ENCODE measurements around the gene KCNN4. TPM values are rescaled to one million over a fixed set of nuclear protein-coding genes. Genes with fewer than 3 reads are reported as not detected.

The KCNN4 gene
- total RNA-seq, 1 donor from 2014 or later: 0.44 TPM

DNA sequence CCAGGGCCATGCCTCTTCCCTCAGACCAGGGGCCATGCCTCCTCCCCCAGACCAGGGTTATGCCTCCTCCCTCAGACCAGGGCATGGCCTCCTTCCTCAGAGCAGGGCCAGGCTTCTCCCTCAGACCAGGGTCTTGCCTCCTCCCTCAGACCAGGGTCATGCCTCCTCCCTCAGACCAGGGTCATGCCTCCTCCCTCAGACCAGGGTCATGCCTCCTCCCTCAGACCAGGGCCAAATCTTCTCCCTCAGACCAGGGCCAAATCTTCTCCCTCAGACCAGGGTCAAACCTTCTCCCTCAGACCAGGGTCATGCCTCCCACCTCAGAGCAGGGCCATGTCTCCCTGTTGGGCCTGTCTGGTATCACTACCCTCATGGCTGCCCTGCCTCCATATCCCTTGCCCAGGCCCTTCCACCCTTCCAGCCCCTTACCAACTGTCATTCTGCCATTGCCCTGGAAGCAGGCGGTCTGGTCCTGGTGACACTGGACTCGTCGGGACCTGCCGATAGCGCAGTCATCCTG is 17.3 kb upstream of the KCNN4 start:
- Mint-ChIP-seq H3K4me1 (ENCODE audit: low read depth, unreplicated experiment) (no peaks in the 10 kb centered on the region), H3K9me3 (ENCODE audit: unreplicated experiment) (peaks cover 4% of the 10 kb centered on the region), H3K27me3 (ENCODE audit: unreplicated experiment) (peaks cover 19% of the 10 kb centered on the region), H3K27ac (ENCODE audit: unreplicated experiment) (no peak overlapping the region), H3K36me3 (ENCODE audit: unreplicated experiment) (peaks cover 4% of the 10 kb centered on the region), H3K4me3 (ENCODE audit: unreplicated experiment) (no peak overlapping the region)
- no peak for DNase-seq
- TF ChIP-seq, protein P1, sequence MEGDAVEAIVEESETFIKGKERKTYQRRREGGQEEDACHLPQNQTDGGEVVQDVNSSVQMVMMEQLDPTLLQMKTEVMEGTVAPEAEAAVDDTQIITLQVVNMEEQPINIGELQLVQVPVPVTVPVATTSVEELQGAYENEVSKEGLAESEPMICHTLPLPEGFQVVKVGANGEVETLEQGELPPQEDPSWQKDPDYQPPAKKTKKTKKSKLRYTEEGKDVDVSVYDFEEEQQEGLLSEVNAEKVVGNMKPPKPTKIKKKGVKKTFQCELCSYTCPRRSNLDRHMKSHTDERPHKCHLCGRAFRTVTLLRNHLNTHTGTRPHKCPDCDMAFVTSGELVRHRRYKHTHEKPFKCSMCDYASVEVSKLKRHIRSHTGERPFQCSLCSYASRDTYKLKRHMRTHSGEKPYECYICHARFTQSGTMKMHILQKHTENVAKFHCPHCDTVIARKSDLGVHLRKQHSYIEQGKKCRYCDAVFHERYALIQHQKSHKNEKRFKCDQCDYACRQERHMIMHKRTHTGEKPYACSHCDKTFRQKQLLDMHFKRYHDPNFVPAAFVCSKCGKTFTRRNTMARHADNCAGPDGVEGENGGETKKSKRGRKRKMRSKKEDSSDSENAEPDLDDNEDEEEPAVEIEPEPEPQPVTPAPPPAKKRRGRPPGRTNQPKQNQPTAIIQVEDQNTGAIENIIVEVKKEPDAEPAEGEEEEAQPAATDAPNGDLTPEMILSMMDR (IDR thresholded peaks at IDR 0.05; ENCODE audit: partially characterized antibody, unreplicated experiment): no peak

DNA sequence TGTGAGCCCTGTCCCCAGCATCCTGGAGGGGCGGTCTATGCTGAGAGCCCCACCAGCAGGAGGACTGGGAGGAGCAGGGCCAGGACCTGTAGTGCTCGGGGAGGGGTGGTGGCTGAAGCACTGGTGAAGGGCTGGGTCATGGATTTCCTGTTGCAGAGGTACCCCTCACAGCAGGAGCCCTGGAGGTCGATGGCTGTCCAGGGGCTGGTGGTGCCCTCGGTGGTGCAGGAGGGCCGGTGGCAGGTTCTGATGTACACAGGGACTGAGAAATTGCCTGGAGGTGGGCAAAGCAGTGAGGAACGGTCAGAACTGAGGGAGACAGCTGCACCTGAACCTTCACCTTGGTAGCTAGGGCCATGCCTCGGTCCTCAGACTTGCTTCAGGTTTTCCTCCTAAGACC is 16.8 kb upstream of the KCNN4 start:
- peaks cover 4% of the 10 kb centered on the region for H3K36me3 Mint-ChIP-seq (ENCODE audit: unreplicated experiment)
- peaks cover 19% of the 10 kb centered on the region for H3K27me3 Mint-ChIP-seq (ENCODE audit: unreplicated experiment)
- no peak overlapping the region for H3K4me3 Mint-ChIP-seq (ENCODE audit: unreplicated experiment)
- H3K4me1 Mint-ChIP-seq (ENCODE audit: low read depth, unreplicated experiment): no peaks in the 10 kb centered on the region
- no peak for DNase-seq
- TF ChIP-seq, protein P1 (IDR thresholded peaks at IDR 0.05; ENCODE audit: partially characterized antibody, unreplicated experiment): no peak
- peaks cover 4% of the 10 kb centered on the region for H3K9me3 Mint-ChIP-seq (ENCODE audit: unreplicated experiment)
- H3K27ac Mint-ChIP-seq (ENCODE audit: unreplicated experiment): no peak overlapping the region

- DNase-seq: no peak
- Mint-ChIP-seq H3K4me3 (ENCODE audit: unreplicated experiment) (no peak overlapping the region), H3K4me1 (ENCODE audit: low read depth, unreplicated experiment) (no peaks in the 10 kb centered on the region), H3K9me3 (ENCODE audit: unreplicated experiment) (peaks cover 4% of the 10 kb centered on the region), H3K27ac (ENCODE audit: unreplicated experiment) (no peak overlapping the region), H3K36me3 (ENCODE audit: unreplicated experiment) (peaks cover 4% of the 10 kb centered on the region), H3K27me3 (ENCODE audit: unreplicated experiment) (peaks cover 18% of the 10 kb centered on the region)
- TF ChIP-seq, protein P1 (IDR thresholded peaks at IDR 0.05; ENCODE audit: partially characterized antibody, unreplicated experiment): no peak
Observed at GRCh38 chr19:43797118-43797517, 16.3 kb upstream of the KCNN4 start.

DNA sequence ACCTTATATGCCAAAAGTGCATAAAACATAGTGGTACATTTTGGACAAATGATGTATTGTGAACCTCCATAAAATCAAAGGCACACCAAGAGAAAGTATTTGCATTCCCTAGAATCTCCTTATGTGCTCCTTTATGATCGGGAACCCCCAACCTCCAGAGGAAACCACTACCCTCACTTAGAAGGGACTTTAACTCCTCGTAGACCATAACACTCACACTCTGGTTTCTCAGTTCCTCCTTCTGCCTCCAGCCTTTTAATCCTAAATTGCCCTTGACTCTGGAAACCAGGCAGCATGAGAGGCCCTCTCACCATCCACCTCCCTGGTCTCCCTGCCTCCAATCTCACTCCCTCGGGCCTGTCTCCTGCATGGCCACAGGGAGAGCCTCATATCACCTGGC is 9.8 kb upstream of the KCNN4 start:
- TF ChIP-seq, protein P1 (IDR thresholded peaks at IDR 0.05; ENCODE audit: partially characterized antibody, unreplicated experiment): no peak
- H3K27ac Mint-ChIP-seq (ENCODE audit: unreplicated experiment): no peak overlapping the region
- peaks cover 8% of the 10 kb centered on the region for H3K27me3 Mint-ChIP-seq (ENCODE audit: unreplicated experiment)
- no peaks in the 10 kb centered on the region for H3K4me1 Mint-ChIP-seq (ENCODE audit: low read depth, unreplicated experiment)
- peaks cover 2% of the 10 kb centered on the region for H3K9me3 Mint-ChIP-seq (ENCODE audit: unreplicated experiment)
- DNase-seq: no peak
- no peaks in the 10 kb centered on the region for H3K36me3 Mint-ChIP-seq (ENCODE audit: unreplicated experiment)
- H3K4me3 Mint-ChIP-seq (ENCODE audit: unreplicated experiment): no peak overlapping the region

DNA sequence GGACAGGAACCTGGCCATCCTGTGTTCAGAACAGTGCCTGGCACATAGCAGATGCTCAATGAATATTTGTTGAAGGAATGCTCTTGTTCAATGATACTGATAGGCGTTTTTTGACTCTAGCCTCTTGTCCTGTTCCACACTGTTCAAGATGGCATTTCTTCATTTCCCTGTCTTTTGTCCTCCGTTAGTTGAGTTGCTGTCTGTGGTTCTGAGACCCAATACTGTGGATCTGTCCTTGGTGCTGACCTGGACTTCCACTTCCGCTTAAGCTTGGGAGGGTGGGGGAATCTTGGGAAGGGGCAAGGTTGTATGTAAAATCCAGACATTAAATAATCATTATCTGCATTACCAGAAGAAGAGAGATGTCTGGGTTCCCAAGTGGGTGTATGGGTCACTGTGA is 8.3 kb upstream of the KCNN4 start:
- no peaks in the 10 kb centered on the region for H3K4me1 Mint-ChIP-seq (ENCODE audit: low read depth, unreplicated experiment)
- no peak for DNase-seq
- no peak overlapping the region for H3K27ac Mint-ChIP-seq (ENCODE audit: unreplicated experiment)
- H3K4me3 Mint-ChIP-seq (ENCODE audit: unreplicated experiment): no peak overlapping the region
- H3K27me3 Mint-ChIP-seq (ENCODE audit: unreplicated experiment): peaks cover 8% of the 10 kb centered on the region
- TF ChIP-seq, protein P1 (IDR thresholded peaks at IDR 0.05; ENCODE audit: partially characterized antibody, unreplicated experiment): no peak
- no peaks in the 10 kb centered on the region for H3K36me3 Mint-ChIP-seq (ENCODE audit: unreplicated experiment)
- peaks cover 2% of the 10 kb centered on the region for H3K9me3 Mint-ChIP-seq (ENCODE audit: unreplicated experiment)
